NCI-H345 treated with DMSO at 0.1 percent for 48 hours (cell line): Measurements from ENCODE around the gene APH1B.
"Not testable (repeated sequence)": the region's sequence is repeated elsewhere in the genome, so short reads cannot be mapped to it uniquely, and the experiment has no call there.

Source experiments
- DNase-seq: peaks from one replicate; lab custom pipeline; 2025; ENCODE audit not compliant: unreplicated experiment; lab: John Stamatoyannopoulos, UW

APH1B gene

DNA sequence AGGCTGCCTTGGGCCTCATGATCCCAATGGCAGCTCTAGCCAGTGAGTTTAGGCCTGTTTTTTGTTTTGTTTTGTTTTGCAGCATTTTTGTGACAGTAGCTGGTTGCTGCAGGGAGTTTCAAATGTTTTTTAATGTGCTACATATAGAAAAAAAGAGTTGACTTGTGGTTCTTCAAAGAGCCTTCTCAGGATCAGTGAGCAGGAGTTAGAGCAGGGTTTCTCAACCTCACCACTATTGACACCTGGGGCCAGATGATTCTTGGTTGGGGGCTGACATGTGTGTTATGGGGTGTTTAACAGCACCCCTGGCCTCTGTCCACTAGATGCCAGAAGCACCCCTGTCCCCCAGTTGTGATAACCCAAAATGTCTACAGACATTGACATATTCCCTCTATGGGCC is 17.9 kb downstream of the APH1B start:
- no peak for DNase-seq

DNA sequence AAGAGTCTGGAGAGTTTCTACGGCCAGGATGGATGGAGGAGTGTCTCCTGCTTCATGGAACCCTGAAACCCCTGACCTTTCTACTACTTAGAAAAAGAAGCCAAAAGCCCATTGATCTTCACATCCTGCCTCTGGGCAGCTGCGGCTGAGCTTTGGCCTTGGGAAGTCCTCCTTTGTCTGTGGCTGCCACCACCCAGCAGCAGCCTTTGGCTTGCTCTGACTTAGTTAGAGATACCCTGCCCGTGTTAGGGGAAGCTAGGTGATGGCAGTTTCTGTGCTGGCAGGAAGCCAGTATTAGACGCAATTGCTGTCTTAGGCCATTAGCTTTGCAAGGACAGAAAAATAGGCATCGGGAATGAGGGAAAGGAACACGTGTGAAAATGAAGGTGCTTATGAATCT is 18.8 kb downstream of the APH1B start:
- DNase-seq: no peak

DNA sequence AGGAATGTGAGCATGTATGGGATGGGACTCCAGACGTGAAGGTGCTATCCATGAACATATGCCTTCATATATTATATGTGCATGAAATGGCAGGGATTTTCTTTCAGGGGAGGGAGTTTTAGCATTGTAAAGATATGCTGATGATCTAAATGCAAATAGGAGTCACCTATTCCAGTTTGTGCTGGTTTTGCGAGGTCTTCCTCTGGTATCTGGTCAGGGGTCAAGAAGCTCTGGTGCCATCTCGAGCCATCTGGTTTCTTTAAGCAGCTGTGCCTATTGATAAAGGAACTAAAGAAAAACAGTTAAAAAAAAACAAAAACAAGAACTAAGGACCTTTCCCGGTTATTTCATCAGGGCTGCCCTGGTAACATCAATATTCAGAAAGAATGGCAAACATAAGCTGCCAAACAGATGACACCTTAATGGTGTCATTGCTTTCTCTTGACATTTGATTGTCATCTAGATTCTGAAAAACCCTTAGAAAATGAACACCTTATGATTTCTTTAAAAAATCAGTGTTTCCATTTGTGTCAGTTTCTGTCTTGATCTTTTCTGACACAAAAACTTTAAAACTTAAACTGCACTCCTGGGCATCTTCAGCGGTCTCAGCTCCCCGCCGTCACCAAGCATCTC is 22.7 kb downstream of the APH1B start:
- no peak for DNase-seq

DNA sequence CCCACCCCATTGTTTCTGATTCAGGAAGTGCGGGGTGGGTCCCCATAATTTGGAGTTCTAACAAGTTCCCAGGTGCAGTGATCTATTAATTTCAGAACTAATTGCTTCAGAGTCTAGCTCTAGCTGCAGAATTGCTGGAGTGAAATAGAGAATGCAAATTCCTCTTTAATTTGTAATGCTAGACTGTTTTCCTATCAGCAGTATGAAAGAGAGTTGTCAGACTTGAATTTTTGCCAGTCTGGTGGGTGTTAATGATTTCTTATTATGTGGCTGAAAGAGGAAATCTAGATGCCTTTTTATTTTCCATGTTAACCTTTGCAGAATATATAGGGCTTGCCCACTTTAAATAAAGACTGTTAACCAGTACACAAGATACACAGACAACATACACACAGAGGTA is 23.7 kb downstream of the APH1B start:
- no peak for DNase-seq

DNA sequence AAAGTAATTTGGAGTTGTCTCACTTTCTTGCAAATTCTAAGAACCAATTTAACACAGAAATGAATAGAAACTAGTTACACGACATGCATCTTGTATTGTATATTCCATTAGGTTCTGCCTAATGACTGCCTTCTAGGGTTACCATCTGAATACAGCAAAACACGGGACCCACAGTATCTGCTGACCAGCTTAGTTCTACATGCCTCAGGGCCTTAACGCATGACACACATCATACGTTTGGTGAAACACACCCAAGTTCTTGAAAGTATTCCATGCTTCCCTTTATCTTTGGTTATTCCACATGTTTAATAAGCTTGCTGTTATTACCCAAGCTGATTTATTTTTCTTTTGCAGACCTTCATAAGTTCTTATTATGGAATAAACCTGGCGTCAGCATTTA is 27.9 kb downstream of the APH1B start:
- no peak for DNase-seq

- no peak for DNase-seq
These were observed 29.2 kb downstream of the APH1B start for GRCh38 chr15:63306492-63307073.

DNA sequence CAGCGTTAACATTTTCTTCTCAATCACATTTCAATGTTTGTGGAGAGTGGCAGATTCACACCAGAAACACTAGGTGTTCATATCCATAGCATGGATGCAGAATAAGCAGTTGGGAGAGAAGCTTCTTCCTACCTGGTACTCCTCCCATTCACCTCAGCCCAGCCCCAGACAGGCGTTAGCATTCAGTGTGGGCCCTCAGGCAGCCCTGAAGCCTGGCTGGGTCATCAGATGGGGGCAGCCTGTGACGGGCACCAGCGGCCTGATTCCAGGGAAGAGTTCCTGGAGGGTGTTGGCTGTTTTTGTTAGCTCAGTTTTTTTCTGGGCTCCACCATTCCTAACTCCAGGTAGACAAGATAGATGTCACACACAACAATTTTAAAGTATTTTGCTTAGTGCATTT is 31.1 kb downstream of the APH1B start:
- DNase-seq: no peak

- no peak for DNase-seq
These were observed 31.5 kb downstream of the APH1B start for GRCh38 chr15:63308947-63309346.

GRCh38 chr15:63310646-63311045 is 33.2 kb downstream of the APH1B start:
- DNase-seq: no peak

DNA sequence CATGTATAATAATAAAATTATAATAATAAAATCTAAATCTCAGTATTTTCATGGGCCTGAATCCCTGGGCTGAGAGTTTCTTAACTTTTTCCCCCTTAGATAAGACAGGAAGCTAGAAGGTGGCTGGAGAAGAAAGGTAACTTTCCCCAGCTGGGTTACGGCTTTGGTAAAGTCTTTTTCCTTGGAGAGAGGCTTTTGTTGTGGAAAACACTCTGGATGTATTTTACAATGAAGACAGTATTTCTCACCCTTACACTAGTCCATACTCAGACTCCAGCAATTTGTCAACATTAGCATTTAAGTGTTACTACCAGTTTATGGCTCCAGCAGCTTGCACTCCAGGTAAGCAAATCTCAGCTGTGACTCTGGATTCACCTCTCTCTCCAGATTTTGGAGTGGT is 34.9 kb downstream of the APH1B start:
- no peak for DNase-seq

GRCh38 chr15:63313825-63314224 is 36.4 kb downstream of the APH1B start:
- no peak for DNase-seq

DNA sequence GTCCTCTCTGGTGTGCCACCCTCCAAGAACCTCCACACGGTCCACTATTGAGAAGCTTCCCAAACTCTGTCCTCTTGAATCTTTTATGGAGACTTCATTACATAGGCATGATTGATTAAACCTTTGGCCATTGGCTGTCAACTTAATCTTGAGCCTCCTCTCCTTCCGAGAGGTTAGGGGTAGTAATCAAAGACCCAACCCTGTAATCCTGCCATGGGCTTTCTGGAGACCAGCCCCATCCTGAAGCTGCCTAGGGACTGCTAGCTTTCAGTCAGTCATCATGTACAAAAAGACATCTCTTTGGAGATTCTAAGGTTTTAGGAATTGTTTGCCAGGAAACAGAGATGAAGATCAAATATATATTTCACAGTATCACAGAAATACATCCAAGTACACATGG is 37.0 kb downstream of the APH1B start:
- DNase-seq: no peak

- DNase-seq: no peak
These were observed 40.9 kb downstream of the APH1B start for GRCh38 chr15:63318344-63318743.

- no peak for DNase-seq
These were observed 41.7 kb downstream of the APH1B start for GRCh38 chr15:63319065-63319464.

GRCh38 chr15:63320446-63320845 is 43.0 kb downstream of the APH1B start:
- DNase-seq: not testable (repeated sequence)

DNA sequence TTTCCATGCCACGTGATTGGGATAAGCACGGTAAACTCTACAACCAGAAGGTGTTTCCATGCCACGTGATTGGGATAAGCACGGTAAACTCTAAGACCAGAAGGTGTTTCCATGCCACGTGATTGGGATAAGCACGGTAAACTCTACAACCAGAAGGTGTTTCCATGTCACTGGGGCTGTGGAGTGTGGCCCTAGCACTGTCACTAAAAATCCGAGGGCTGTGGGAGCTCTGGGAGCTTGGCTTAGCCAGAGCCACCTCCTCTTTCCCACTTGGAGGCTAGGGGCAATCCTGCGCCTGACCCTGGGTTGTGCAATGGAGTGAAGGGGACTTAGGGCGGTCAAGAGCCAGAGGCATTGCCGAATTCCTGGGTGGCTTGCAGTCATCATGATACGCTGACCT is 43.6 kb downstream of the APH1B start:
- not testable (repeated sequence) for DNase-seq

DNA sequence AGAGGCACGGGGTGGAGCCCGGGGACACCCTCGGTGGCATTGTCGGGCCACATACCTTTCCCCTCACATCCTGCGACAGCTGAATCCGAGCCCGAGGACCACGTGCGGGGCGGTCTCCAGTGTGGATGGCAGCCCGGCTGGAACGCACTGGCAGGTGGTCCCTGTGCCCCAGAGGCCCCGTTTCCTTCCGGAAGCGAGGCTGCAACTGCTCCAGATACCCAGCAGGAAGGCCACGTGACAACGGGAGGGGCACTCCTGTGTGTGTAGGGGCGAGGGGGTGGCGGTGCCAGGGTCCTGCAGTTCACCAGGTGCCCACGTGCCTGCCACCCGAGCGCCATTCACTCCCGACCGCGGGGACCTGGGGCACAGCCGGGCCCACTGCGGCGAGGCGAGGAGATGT is 44.1 kb downstream of the APH1B start:
- no peak for DNase-seq

GRCh38 chr15:63322541-63322940 is 45.1 kb downstream of the APH1B start:
- no peak for DNase-seq

- no peak for DNase-seq
These were observed 46.6 kb downstream of the APH1B start for GRCh38 chr15:63323798-63324563.

DNA sequence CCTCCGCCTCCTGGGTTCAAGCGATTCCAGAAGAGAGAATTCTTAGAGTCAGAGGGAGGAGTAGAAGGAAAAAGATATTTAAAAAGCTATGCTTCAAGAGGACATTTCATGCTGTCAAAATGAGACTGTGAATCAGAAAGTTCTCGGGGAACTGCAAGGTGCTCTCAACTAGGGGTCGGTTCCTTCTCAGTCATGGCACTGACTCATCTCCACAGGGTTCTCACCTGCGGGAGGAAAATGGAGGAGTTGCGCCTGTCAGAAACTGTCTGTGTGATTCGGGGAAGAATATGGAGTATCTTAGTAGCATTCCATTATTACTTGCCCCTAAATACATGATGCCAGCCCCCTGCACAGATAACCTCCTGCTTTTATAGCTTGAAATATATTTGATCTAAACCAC is 47.4 kb downstream of the APH1B start:
- no peak for DNase-seq

- DNase-seq: no peak
These were observed 50.4 kb downstream of the APH1B start for GRCh38 chr15:63327648-63328421.
